MM.1S (cell line): Measurements from ENCODE around the gene PI4KA.

ENCODE experiments used
- DNase-seq: peaks from one replicate; pipeline ENCODE4 v3.0.0-alpha.2; 2015
- H2AFZ ChIP-seq: fragments of 300-600 bp; sonication (generic); 2 replicates; pipeline ENCODE4 v1.6.0; 2016; ENCODE audit warnings: antibody characterized with exemption, low read length
- H3F3A ChIP-seq: fragments of 300-600 bp; sonication (generic); 2 replicates; pipeline ENCODE4 v1.6.1; 2016; ENCODE audit warnings: mild to moderate bottlenecking, antibody characterized with exemption, low read length, moderate library complexity, mixed read lengths; ENCODE audit not compliant: insufficient read depth
- H3K27ac ChIP-seq: fragments of 300-600 bp; sonication (generic); 2 replicates; pipeline ENCODE4 v1.5.1; 2016; ENCODE audit warnings: mild to moderate bottlenecking, low read length
- H3K27me3 ChIP-seq: fragments of 300-600 bp; sonication (generic); replicated peaks from 2 replicates; pipeline ENCODE4 v1.6.0; 2016; ENCODE audit warnings: low read length; ENCODE audit not compliant: insufficient read depth
- H3K36me3 ChIP-seq: fragments of 300-600 bp; sonication (generic); replicated peaks from 2 replicates; pipeline ENCODE4 v1.6.1; 2016; ENCODE audit warnings: mild to moderate bottlenecking, low read length, mixed read lengths; ENCODE audit not compliant: insufficient read depth
- H3K4me1 ChIP-seq: fragments of 300-600 bp; sonication (generic); 2 replicates; pipeline ENCODE4 v1.6.1; 2016; ENCODE audit warnings: low read length, mixed read lengths
- H3K4me2 ChIP-seq: fragments of 300-600 bp; sonication (generic); 2 replicates; pipeline ENCODE4 v1.6.0; 2016; ENCODE audit warnings: low read depth, low read length
- H3K4me3 ChIP-seq: fragments of 300-600 bp; sonication (generic); 2 replicates; pipeline ENCODE4 v1.5.1; 2016; ENCODE audit warnings: low read length, mixed read lengths
- H3K79me2 ChIP-seq: fragments of 300-600 bp; sonication (generic); 2 replicates; pipeline ENCODE4 v1.6.1; 2016; ENCODE audit warnings: mixed run types, low read length, mixed read lengths
- H3K9ac ChIP-seq: fragments of 300-600 bp; sonication (generic); 2 replicates; pipeline ENCODE4 v1.6.1; 2016; ENCODE audit warnings: low read length, mixed read lengths
- H3K9me2 ChIP-seq: fragments of 300-600 bp; sonication (generic); replicated peaks from 2 replicates; pipeline ENCODE4 v1.6.1; 2016; ENCODE audit warnings: mild to moderate bottlenecking, low read length, mixed read lengths; ENCODE audit not compliant: insufficient read depth
- H3K9me3 ChIP-seq: fragments of 300-600 bp; sonication (generic); replicated peaks from 2 replicates; pipeline ENCODE4 v1.6.1; 2016; ENCODE audit warnings: mild to moderate bottlenecking, low read length, mixed read lengths; ENCODE audit not compliant: insufficient read depth
- H4K20me1 ChIP-seq: fragments of 300-600 bp; sonication (generic); 2 replicates; pipeline ENCODE4 v1.6.1; 2016; ENCODE audit warnings: mild to moderate bottlenecking, low read length, moderate library complexity, mixed read lengths; ENCODE audit not compliant: insufficient read depth
- CTCF ChIP-seq: fragments of 300-600 bp; sonication (generic); IDR thresholded peaks from 2 replicates; pipeline ENCODE4 v1.5.1; 2016; ENCODE audit warnings: antibody characterized with exemption, low read length, mixed read lengths
- EZH2 ChIP-seq: fragments of 300-600 bp; sonication (generic); optimal IDR thresholded peaks from 2 replicates; pipeline ENCODE3; 2017; ENCODE audit warnings: low read depth, mild to moderate bottlenecking, antibody characterized with exemption, low read length, mixed read lengths
- EZH2phosphoT487 ChIP-seq: fragments of 300-600 bp; sonication (generic); IDR thresholded peaks from 2 replicates; pipeline ENCODE4 v1.6.1; 2018; ENCODE audit warnings: antibody characterized with exemption, low read length

The PI4KA gene

DNA sequence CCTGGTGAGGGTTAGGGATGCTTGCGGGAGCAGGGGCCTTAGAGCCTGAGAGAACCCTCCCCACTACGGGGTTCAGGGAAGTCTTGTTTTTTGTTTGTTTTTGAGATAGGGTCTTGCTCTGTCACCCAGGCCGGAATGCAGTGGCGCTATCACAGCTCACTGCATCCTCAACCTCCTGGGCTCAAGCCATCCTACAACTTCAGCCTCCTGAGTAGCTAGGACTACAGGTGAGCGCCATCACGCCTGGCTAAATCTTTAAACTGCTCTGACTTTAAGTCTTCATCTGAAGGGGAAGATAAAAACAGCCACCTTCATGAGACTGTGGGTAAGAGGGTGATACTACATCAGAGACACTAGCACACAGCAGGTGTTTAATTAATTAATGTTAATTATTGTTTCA, 56.2 kb downstream of the PI4KA start:
- no peak overlapping the region for H3K9ac ChIP-seq
- no peak overlapping the region for H2AFZ ChIP-seq
- no peak overlapping the region for H3K4me2 ChIP-seq
- H3K27ac ChIP-seq = no peak overlapping the region
- no peaks in the 10 kb centered on the region for H3K4me1 ChIP-seq
- H3K79me2 ChIP-seq = no peaks in the 10 kb centered on the region
- no peaks in the 10 kb centered on the region for H3F3A ChIP-seq
- H4K20me1 ChIP-seq = no peaks in the 10 kb centered on the region
- no peak for DNase-seq
- H3K27me3 ChIP-seq = no peaks in the 10 kb centered on the region
- TF ChIP-seq EZH2phosphoT487 (no peak), EZH2 (no peak), CTCF (no peak)
- H3K36me3 ChIP-seq = 0 out of 2 replicates have a peak, but pooled peaks cover 3% of the 10 kb centered on the region
- H3K9me3 ChIP-seq = no peaks in the 10 kb centered on the region
- no peak overlapping the region for H3K4me3 ChIP-seq
- H3K9me2 ChIP-seq = no peaks in the 10 kb centered on the region

- no peaks in the 10 kb centered on the region for H4K20me1 ChIP-seq
- no peaks in the 10 kb centered on the region for H3K9me3 ChIP-seq
- H3K36me3 ChIP-seq = 0 out of 2 replicates have a peak, but pooled peaks cover 3% of the 10 kb centered on the region
- no peak overlapping the region for H3K4me3 ChIP-seq
- no peaks in the 10 kb centered on the region for H3K27me3 ChIP-seq
- H3K9ac ChIP-seq = no peak overlapping the region
- H3K27ac ChIP-seq = no peak overlapping the region
- no peaks in the 10 kb centered on the region for H3F3A ChIP-seq
- DNase-seq = no peak
- TF ChIP-seq CTCF (no peak), EZH2phosphoT487 (no peak), EZH2 (no peak)
- H2AFZ ChIP-seq = no peak overlapping the region
- no peaks in the 10 kb centered on the region for H3K79me2 ChIP-seq
- H3K9me2 ChIP-seq = no peaks in the 10 kb centered on the region
- H3K4me1 ChIP-seq = no peaks in the 10 kb centered on the region
- H3K4me2 ChIP-seq = no peak overlapping the region
Measured at GRCh38 chr22:20799449-20799848, 59.2 kb downstream of the PI4KA start.

DNA sequence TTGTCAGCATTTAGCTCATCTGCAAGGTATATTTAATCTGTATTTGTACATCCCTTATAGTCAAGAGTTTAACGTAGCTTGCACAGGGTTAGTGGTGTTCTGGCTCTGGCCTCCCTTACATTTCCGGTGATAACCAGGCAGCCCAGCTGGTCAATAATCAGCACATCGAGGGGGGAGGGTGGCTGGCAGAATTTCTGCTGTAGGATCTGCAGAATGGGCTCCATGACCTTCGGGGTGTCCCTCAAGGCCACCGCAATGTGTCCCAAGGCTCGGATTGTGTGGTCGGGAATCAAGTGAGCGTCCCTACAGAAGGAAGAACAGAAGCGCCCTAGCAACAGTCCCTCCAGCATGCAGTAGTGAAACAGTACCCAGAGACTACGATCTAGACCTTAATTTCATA, 59.6 kb downstream of the PI4KA start:
- Histone ChIP-seq H4K20me1 (no peaks in the 10 kb centered on the region), H3K4me3 (no peak overlapping the region), H3K9ac (no peak overlapping the region), H3K27ac (no peak overlapping the region), H3F3A (no peaks in the 10 kb centered on the region), H3K36me3 (0 out of 2 replicates have a peak, but pooled peaks cover 3% of the 10 kb centered on the region), H3K9me2 (no peaks in the 10 kb centered on the region), H3K4me2 (no peak overlapping the region), H2AFZ (no peak overlapping the region), H3K27me3 (no peaks in the 10 kb centered on the region), H3K79me2 (no peaks in the 10 kb centered on the region), H3K4me1 (no peaks in the 10 kb centered on the region), H3K9me3 (no peaks in the 10 kb centered on the region)
- DNase-seq = no peak
- TF ChIP-seq CTCF (no peak), EZH2 (no peak), EZH2phosphoT487 (no peak)
